Gastroesophageal sphincter (tissue), 3 donors: ENCODE data around the gene RGSL1.

Experiments
- CTCF ChIP-seq, 4 experiments: fragments of 200-600 bp in 2 of 4; fragments of 450-650 bp in 2 of 4; sonication (generic) in 1 of 4; IDR thresholded peaks; one replicate each; pipeline ENCODE4 v1.5.1; 2017 to 2019; ENCODE audit warnings: antibody characterized with exemption in 4 of 4, mild to moderate bottlenecking in 2 of 4, moderate library complexity in 2 of 4
- POLR2A ChIP-seq, 2 donors: fragments of 450-650 bp; IDR thresholded peaks; one replicate each; pipeline ENCODE4 v1.6.1; 2017; ENCODE audit warnings: antibody characterized with exemption in 2 of 2, mild to moderate bottlenecking in 2 of 2, moderate library complexity in 1 of 2

GRCh38 chr1:182596934-182597333, 147.0 kb downstream of the RGSL1 start:
- TF ChIP-seq CTCF (IDR thresholded peaks at IDR 0.05) (no peak), POLR2A (IDR thresholded peaks at IDR 0.05) (no peak)
